Uterus (tissue), 4 donors: ENCODE results near the gene DYNC1LI1. TPM values are rescaled to one million over a fixed set of nuclear protein-coding genes. Genes with fewer than 3 reads are reported as not detected.

Experiments used
- DNase-seq, 2 donors: peaks; one replicate each; pipeline ENCODE4 v3.0.0-alpha.2; 2019 to 2020
- H3K27ac ChIP-seq, 2 donors: fragments of 200-600 bp; sonication (generic); 1 replicate in 1 of 2; 2 replicates in 1 of 2; pipeline ENCODE4 v1.5.1; 2016 to 2018
- H3K27me3 ChIP-seq, 2 donors: fragments of 200-600 bp; sonication (generic); one replicate each; pipeline ENCODE4 v1.5.1; 2018 to 2019; ENCODE audit warnings: control low read depth in 1 of 2
- H3K36me3 ChIP-seq, 2 donors: fragments of 200-600 bp; sonication (generic); one replicate each; pipeline ENCODE4 v1.5.1; 2019; ENCODE audit warnings: control low read depth in 1 of 2
- H3K4me1 ChIP-seq, 2 donors: fragments of 200-600 bp; sonication (generic); one replicate each; pipeline ENCODE4 v1.5.1; 2018 to 2019; ENCODE audit warnings: control low read depth in 1 of 2
- H3K4me3 ChIP-seq, 2 donors: fragments of 200-600 bp; sonication (generic); 1 replicate in 1 of 2; 2 replicates in 1 of 2; pipeline ENCODE4 v1.5.1; 2018 to 2019; ENCODE audit warnings: mild to moderate bottlenecking in 1 of 2
- H3K9me3 ChIP-seq, 2 donors: fragments of 200-600 bp; sonication (generic); one replicate each; pipeline ENCODE4 v1.5.1; 2019; ENCODE audit warnings: control low read depth in 1 of 2
- POLR2A ChIP-seq, 2 donors: fragments of 450-650 bp; IDR thresholded peaks; one replicate each; pipeline ENCODE4 v1.6.1; 2016; ENCODE audit warnings: antibody characterized with exemption in 2 of 2, mild to moderate bottlenecking in 1 of 2, moderate library complexity in 1 of 2
- intact Hi-C: fragments of 100-400 bp; cut with DNase I; formaldehyde crosslinking; loops from one replicate; pipeline ENCODE4 v1.15.1; 2023; ENCODE audit warnings: low total_unique reads
- total RNA-seq, 4 donors: library from RNA; depleted of rRNA in 3 of 4; stranded (reverse); fragments of >200 nt in 3 of 4; gene quantifications; one replicate each; pipeline versions ENCODE4 v1.1.0 to v1.2.4, GENCODE V29; 2014 to 2023
- TF ChIP-seq, protein P1 (sequence below), 4 experiments: fragments of 200-600 bp in 2 of 4; fragments of 450-650 bp in 2 of 4; sonication (generic) in 2 of 4; IDR thresholded peaks; one replicate each; pipeline ENCODE4 v1.5.1; 2016 to 2019; ENCODE audit warnings: antibody characterized with exemption in 4 of 4, mild to moderate bottlenecking in 2 of 4, moderate library complexity in 1 of 4
- donor health status: DM: yes; HTN: yes; CAD: no.

Gene DYNC1LI1
- total RNA-seq, 4 donors from 2014 or later, result 9.5 to 65.9 (median 41.0) TPM

- DNase-seq, result no peak
- no peaks in the 10 kb centered on the region for H3K4me1 ChIP-seq
- no peak overlapping the region for H3K4me3 ChIP-seq
- intact Hi-C loops, result loop anchor here (10.0 kb wide), 1 partner anchor 158 kb away; no protein-coding TSS in a partner anchor
- no peaks in the 10 kb centered on the region for H3K36me3 ChIP-seq
- no peaks in the 10 kb centered on the region for H3K9me3 ChIP-seq
- H3K27ac ChIP-seq, result no peak overlapping the region
- no peaks in the 10 kb centered on the region for H3K27me3 ChIP-seq
- TF ChIP-seq, protein P1, sequence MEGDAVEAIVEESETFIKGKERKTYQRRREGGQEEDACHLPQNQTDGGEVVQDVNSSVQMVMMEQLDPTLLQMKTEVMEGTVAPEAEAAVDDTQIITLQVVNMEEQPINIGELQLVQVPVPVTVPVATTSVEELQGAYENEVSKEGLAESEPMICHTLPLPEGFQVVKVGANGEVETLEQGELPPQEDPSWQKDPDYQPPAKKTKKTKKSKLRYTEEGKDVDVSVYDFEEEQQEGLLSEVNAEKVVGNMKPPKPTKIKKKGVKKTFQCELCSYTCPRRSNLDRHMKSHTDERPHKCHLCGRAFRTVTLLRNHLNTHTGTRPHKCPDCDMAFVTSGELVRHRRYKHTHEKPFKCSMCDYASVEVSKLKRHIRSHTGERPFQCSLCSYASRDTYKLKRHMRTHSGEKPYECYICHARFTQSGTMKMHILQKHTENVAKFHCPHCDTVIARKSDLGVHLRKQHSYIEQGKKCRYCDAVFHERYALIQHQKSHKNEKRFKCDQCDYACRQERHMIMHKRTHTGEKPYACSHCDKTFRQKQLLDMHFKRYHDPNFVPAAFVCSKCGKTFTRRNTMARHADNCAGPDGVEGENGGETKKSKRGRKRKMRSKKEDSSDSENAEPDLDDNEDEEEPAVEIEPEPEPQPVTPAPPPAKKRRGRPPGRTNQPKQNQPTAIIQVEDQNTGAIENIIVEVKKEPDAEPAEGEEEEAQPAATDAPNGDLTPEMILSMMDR (IDR thresholded peaks at IDR 0.05), result no peak
- no peak for TF ChIP-seq POLR2A (IDR thresholded peaks at IDR 0.05)
These were observed 64.2 kb downstream of the DYNC1LI1 start for GRCh38 chr3:32506466-32506865.

- TF ChIP-seq POLR2A (IDR thresholded peaks at IDR 0.05), result no peak
- TF ChIP-seq, protein P1 (IDR thresholded peaks at IDR 0.05), result no peak
- H3K4me3 ChIP-seq, result peak overlapping the region; percentile 71 to 95
- DNase-seq, result no peak
- no peaks in the 10 kb centered on the region for H3K4me1 ChIP-seq
- H3K9me3 ChIP-seq, result no peaks in the 10 kb centered on the region
- intact Hi-C loops, result loop anchor here (10.0 kb wide), 1 partner anchor 162 kb away; no protein-coding TSS in a partner anchor
- no peaks in the 10 kb centered on the region for H3K36me3 ChIP-seq
- no peaks in the 10 kb centered on the region for H3K27me3 ChIP-seq
- H3K27ac ChIP-seq, result peak overlapping the region; percentile 93
These were observed 67.7 kb downstream of the DYNC1LI1 start for GRCh38 chr3:32502946-32503286.

- Histone ChIP-seq H3K27ac (peak within 1 kb of the TSS; percentile 93), H3K4me3 (peak within 1 kb of the TSS; percentile 71 to 95), H3K4me1 (no peaks in the 10 kb centered on the region), H3K9me3 (no peaks in the 10 kb centered on the region), H3K36me3 (no peaks in the 10 kb centered on the region), H3K27me3 (no peaks in the 10 kb centered on the region)
- TF ChIP-seq, protein P1 (IDR thresholded peaks at IDR 0.05), result no peak
- TF ChIP-seq POLR2A (IDR thresholded peaks at IDR 0.05), result peak; percentile 62 to 67
- DNase-seq, result peak; percentile 77
- intact Hi-C loops, result loop anchor here (10.0 kb wide), 1 partner anchor 162 kb away; no protein-coding TSS in a partner anchor
These were observed 68.3 kb downstream of the DYNC1LI1 start, which contains the start of gene CMTM6 for GRCh38 chr3:32502118-32502945. TSS of gene CMTM6 (minus strand) at chr3:32502852. CDS start at chr3:32502745, 107 bp downstream.

DNA sequence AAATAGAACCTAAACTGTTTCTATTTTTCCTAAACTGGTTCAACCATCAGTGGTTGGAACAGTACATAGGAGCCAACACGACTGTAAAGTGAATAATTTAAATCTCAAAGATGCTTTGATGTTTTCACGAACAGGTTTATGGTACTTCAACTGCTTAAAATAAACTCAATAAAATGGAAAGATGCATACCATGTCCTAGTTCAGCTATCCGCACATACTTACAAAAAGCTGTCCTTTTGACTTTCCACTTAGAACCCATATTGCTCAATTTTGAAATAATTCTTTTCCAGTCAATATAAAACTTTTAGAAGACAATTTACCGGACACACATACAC lies 68.9 kb downstream of the DYNC1LI1 start:
- intact Hi-C loops, result loop anchor here (10.0 kb wide), 1 partner anchor 163 kb away; no protein-coding TSS in a partner anchor
- no peak for DNase-seq
- TF ChIP-seq, protein P1 (IDR thresholded peaks at IDR 0.05), result no peak
- TF ChIP-seq POLR2A (IDR thresholded peaks at IDR 0.05), result no peak
- Histone ChIP-seq H3K9me3 (no peaks in the 10 kb centered on the region), H3K27ac (peak overlapping the region; percentile 93), H3K4me1 (no peaks in the 10 kb centered on the region), H3K27me3 (no peaks in the 10 kb centered on the region), H3K36me3 (no peaks in the 10 kb centered on the region), H3K4me3 (peak overlapping the region; percentile 71 to 95)
